Femur (tissue), 1 donor: ENCODE results near the gene CHCHD4.
A peak's percentile ranks its signal among the peaks of the same experiment; 100 is the strongest.
"Not testable (repeated sequence)": the region's sequence is repeated elsewhere in the genome, so short reads cannot be mapped to it uniquely, and the experiment has no call there.

Experiments
- DNase-seq: peaks from one replicate; pipeline ENCODE4 v3.0.0-alpha.2; 2017

Gene CHCHD4

DNA sequence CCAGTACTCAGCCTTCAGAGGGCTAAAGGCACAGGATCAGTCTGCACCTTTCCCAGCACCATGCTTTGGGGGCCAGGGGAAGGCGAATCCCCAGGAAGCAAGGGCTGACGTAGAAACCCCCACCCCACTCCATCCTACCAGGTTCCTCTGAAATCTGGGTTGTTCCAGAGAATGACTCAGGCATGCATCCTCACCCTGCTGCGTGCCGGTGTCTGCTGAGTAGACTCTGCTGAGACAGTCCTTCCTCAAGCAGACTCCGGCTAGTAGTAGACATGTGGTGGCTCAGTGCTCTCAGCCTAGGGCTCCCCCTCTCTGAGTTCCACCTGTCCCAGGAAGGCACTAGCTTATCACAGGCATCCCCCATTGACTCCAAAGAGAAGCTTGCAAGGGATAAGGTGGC lies 9.2 kb upstream of the CHCHD4 start:
- no peak for DNase-seq

DNA sequence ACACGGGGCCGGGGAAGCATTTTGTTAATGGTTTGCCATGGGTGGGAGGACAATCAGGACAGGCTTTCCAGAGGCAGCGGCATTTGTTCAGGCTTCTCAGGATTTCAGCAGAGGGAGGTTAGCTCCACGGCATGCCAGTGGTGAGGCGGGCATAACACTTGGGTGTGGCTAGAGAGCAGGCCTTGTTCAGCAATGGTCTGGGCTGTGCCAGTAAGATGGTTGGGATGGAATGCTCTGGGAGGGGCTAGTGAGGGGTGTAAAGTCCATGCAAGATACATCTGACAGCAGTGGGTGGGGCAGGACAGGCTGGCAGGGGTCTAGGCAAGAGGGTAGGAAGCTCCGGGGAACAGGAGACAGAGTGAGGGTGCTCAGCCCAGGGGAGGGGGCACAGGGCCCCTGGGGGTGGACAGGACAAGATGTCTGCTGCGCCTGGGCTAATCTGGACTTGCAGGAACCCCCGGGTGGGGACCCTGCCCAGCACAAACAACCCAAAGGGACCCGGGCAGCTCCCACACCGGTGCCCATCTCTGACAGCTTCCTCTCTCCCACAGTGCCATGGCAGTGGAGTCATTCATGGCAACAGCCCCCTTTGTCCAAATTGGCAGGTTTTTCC lies 8.6 kb upstream of the CHCHD4 start:
- no peak for DNase-seq

DNA sequence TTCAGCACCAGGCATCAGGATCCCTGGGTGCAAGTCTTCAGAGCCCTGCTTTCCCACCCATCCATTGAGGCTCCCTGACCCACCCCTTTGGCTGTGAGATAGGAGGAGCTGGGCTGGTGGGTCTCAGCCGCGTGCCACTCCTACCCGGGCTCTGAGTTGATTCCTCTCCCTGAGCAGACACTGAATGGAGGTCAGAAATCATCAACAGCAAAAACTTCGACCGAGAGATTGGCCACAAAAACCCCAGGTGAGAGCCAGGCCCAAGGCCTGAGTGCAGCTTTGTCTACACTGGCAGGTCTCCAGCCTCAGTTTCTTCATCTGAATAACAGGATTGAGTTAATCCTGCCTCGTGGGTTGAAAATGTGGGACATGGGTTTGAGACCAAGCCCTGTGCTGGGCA lies 8.0 kb upstream of the CHCHD4 start:
- no peak for DNase-seq

DNA sequence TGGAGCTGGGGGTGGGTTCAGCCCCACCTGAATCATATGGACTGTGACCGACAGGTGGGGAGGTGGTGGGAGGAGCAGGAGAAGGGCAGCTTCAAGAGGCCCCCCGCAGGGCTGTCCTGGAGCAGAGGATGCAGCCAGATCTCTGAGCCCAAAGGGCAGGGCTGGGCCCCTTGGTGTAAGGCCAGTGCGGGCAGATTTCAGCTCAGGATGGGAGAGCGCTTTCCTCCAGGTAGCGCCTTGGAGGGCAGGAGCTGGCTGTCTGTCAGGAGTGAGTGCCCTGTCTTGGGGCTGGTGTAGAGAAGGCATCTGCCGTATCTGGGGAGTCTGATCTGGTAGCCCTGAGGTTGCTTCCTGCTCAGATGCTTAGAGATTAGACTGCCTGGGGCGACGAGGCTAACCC lies 7.5 kb upstream of the CHCHD4 start:
- DNase-seq = no peak

DNA sequence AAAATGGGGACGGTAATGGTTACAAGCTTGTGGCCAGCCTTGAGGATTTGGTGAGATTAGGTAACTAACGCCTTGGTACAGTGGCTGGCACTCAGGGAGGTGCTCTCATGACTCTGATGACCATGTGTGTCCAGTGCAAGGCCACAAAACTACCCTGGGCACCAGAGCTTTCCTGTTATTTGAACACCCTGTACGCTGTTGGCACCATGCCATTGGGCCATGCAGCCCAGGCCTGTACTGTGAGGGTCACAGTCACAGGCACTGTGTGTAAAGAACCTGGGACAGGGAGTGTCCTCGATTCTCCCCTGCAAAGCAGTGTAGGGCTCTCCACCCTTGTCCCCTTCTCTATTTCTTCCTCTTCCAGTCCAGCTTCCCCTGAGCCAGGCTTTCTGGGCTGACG lies 6.5 kb upstream of the CHCHD4 start:
- no peak for DNase-seq

DNA sequence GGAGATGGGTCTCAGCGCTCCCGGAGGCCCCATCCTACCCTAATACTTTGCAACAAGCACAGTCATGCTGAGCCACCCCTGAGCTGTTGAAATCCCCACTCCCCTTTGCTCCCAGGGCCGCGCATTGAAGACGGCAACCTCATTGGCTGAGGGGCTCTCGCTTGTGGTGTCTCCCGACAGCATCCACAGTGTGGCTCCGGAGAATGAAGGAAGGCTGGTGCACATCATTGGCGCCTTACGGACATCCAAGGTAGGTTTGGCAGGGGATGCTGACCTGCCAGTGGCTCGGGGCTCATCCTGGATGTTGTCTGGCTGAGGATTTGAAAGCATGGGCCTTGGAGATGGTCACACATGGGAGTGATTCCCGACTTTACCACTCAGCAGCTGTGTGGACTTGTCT lies 6.0 kb upstream of the CHCHD4 start:
- no peak for DNase-seq

DNA sequence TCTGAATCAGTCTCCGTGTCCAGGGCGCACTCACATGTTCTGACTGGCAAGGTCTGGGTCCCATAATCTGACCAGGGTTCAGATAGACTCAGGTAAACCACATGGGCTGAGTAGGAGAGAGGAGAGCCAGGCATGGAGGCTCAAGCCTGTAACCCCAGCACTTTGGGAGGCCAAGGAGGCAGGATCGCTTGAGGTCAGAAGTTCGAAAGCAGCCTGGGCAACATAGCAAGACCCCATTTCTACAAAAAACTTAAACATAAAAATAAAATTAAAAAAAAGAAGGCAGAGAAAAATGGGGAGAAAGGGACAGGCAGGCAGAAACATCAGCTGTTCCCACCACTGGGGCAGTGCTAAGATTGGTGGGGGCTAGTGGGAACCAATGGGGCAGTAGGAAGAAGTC lies 5.6 kb upstream of the CHCHD4 start:
- DNase-seq = no peak

DNA sequence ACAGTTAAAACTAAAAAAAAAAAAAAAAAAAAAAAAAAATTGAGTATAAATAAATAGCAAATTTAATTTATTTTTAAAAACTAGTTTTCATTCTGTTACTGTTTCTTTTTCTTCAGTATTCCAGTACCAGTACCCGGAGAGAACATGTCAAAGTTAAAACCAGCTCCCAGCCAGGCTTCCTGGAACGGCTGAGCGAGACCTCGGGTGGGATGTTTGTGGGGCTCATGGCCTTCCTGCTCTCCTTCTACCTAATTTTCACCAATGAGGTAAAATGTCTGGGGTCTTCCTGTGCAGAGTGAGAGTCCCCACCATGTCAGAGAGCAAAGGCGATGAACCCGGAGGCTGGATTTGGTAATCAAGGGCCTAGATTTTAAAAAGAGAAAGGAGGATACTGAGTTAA lies 4.6 kb upstream of the CHCHD4 start:
- DNase-seq = peak; percentile 4

DNA sequence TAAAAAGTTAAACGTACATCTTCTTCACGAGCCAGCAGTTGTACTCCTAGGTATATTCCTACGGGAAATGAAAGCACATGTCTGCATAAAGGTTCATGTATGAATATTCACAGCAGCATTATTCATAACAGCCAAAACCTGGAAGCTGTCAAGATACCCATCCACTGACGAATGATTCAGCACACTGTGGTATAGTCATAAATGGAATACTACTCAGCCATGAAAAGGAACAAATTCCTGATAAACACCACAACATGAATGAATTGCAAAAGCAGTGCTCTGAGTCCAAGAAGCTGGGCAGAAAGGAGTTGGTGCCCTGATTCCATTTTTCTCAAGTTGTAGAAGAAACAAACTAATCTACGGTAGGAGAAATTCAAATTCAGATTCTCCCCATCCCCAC lies 4.1 kb upstream of the CHCHD4 start:
- no peak for DNase-seq

DNA sequence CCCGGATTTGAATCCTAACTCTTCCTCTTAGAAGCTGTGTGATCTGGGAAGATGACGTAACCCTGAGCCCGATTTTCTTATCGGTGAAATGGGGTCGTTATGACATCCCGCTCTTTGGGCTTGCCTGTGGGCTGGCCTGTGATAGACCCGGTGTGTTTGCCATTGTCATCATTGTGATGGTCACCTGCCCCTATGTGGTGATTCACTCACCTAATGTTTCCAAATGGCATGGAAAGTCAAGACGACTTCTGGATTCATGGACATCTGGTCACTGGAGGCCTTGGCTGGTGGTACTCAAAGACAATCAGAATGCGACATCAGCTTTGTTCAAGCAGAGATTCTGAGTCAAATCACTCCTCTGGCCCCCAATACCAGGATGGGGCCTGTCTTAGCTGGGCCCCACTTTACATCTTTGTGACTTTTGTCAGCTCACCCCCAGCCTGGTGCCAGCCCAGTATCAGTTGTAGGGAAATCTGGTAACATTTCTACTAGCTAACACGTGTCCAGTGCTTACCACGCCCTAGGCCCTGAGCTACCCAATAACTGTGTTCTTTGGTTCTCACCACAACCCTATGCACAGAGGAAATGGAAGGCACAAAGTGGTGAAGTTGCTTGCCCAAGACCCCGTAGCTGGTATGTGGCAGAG lies 3.0 kb upstream of the CHCHD4 start:
- DNase-seq = peak; percentile 5

DNA sequence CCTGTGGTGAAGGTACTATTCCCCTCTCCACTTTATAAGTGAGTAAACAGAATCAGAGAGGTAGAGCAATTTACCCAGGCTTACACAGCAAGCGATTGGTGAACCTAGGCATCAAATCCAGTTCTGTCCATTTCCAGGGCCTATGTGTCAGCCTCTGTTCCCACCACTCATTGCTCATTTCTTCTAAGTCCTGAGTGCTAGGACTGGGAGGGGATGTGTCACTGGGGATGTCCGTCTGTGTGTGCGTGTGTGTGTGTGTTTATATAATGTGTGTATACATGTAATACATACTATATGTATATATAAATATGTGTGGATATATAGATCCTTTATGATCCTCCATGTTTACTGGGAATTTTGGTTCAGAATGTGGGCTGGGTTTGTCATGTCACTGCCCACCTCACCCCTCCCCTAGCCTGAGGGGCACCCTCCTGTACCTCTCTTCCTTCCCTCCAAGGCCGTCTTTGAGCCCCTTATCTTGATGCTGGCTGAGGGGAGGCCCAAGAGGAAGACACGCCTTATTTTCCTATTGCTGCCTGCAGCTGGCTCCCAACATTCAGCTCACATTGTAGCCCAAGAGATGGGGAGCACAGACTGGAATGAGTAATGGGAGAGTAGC lies 2.3 kb upstream of the CHCHD4 start:
- peak; percentile 17 for DNase-seq

DNA sequence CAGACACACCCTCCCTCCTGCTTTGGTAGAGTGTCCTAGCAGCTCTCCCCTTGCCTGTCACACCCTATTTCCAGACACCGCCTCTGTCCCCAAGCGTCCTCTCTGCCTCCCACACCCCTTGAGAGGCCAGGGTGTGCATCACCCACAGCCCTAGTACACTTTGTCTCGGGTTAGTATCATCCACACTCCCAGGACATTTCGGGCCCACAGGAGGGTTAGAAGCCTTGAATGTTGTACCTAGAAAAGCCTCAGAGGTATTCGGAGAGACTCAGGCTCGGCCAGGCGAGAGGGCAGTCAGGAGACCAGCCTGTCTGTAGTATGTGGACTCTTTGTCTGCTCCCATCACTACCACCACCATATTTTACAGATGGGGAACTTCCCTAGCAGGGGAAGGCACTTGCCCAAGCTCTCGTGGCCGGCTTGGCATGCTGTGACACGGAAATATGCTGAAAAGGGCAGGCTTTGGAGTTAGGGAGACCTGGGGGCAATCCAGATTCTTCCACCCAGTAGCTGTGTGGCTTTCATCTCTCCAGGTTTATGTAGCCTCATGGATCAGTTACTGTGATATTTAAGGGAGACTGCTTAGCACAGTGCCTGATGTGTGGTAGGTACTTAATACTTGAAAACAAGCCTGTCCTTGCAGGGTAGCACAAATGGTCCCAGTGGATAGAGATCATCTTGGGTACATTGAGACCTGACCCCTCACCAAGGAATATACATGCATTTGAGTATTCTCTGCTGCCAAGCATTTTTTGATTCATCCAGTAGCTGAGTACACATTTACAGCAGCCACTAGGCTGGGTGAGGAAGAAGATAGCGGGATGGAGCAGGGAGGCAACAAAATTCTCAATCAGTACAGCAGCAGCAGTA lies 1.6 kb upstream of the CHCHD4 start:
- peak; percentile 2 for DNase-seq

DNA sequence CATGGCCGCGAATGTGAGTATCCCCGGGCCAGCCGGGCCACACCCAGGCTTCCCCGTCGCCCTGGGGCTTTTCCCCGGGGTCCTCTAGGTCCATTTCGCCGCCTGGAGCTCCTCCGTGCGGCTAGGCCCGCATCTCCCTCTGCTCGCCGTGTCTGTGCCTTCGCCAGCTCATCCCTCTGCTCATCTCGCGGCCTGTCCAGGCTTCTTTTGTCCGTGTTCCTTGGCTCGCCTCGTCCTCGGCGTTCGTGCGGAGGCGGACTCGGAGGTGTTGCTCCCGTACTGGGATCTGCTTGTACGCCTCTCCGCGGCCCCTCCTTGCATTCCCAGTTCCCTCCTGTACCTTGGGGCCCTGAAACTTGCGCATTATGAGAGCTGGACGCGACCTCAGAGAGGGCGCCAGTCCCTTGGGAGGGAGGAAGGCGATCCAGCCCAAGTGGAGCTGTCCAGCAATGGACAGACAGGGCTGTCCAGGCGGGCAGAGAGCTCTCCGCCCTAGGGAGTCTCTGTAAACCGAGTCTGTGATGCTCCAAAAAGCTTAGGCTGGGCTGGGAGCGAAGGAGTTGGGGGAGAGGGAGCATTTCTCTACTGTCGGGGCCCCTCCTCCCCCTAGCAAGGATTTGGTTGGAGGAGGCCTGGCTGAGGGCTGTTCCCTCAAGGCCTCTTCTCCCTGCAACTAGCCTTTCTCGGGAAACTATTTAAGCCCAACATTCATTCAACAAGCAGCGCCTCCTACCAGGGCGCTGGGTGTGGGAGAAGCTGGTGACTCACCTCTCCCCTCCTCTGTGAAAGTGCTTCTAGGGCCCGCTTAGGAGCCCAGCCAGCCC lies 735 bp upstream of the CHCHD4 start:
- DNase-seq = peak; percentile 73

DNA sequence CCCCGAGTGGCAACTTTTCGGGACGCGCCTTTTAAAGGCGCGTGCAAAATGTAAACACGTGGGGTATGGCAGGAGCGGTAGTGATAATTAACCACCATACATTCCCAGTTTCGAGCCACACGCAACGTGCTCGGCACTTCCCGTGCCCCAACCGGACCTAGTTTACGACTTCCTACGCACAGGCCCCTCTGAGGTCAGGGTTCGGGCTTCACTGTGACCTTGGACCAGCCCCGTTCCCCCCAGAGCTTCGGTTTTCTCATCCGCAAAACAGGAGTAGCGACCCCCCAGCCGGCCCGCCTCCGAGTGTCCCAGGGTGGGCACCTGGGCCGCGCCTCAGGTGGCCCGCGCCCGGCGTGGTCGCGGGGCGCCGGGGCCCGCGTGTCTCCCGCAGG lies 451 bp downstream of the CHCHD4 start:
- peak; percentile 61 for DNase-seq

DNA sequence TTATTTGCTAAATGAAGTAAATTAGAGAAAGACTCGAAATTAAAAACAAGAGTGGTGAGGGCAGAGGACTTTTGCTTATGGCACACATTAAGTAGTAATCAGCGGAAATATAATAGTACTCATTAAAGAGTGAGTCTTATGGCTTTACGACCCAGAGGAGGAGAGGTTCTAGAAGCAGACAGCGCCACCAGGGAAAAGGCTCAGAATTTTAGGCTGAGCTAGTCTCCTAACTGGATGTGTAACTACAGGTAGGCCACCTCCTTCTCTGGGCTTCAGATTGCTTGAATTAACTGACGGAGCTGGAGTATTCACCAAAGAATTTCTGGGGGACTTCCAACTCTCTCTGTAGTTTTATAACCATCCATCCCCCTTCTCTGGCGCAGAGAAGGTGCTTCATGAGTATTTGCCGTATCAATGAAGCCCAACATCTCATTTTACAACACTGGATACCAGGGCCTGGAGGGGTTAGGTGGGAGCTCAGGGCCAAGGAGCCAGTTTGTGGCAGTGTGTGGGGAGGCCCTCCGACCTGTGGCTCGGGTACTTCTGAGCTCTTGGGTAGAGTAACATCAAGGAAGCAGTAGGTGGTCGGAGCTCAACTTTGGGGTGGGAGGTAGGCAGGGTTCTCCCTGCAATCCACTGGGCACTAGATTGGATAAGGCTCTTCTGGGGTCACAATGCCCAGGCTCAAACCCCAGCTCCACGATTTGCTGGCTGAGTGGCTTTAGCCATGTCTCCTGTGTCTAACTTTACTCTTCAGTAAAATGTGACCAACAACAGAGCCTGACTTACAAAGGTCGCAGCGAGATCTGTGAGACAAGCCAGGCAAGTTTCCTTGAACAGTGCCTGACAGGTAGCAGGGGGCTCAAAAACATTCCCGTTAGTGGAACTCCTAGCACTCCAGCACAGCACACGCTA lies 1.1 kb downstream of the CHCHD4 start:
- DNase-seq = no peak

DNA sequence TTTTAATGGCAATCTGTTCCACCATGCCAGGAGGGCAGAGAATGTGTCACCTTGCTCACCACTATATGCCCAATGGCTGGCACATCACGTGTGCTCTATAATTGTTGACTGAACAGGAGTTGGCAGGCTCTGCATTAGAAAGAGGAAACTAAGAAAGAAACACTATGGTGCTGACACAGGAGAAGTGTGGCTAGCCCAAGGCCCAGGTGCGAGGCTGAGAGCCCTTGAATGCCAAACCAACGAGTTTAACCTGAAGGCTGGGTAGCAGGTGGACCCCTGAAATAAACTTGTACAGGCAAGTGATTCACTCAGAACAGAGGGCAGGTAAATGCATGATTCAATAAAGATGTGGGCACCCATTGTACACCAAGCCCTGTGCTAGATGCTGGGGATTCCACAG lies 2.4 kb downstream of the CHCHD4 start:
- DNase-seq = no peak

DNA sequence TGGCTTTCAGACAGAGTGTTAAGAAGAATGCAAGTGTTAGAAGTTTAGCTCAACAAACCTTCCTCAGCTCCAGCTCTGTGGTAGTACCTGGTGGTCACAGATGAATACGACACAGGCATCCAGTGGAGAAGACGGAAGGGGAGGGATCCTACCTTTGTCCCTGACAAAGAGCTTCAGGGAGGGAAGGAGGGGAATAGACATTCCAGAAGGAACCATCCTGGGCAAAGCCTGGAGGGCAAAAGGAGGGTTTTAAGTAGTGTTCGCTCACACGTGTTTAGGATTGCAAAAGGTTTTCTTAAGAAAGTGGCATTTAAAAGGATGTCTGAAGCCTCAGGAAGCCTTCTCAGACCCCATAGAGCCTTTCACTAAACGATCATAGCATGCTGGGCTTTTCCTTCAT lies 2.8 kb downstream of the CHCHD4 start:
- DNase-seq = no peak

DNA sequence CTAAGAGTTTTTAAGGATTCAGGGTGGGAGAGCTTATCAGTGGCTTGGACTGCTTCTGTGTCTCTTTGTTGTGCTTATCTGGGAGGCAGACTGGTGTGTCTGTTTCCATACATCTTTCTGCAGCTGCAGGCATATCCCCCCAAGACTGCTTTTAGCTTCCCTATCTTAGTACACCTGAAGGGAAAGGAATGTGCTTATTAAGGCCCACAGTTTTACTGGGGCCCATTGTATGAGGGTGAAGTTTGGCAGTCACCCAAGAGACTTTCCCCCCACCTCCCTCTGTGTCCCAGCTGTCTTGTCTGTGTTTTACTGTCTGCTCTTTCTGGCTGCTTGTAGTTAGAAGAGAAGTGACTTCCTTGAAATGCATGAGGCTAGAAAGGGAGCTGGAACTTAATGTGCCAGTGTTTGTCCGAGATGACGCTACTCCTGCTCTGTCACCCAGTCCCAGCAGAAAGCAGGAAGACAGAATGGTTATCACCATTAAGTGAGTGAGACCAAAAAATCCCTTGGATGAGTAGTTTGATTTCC lies 3.7 kb downstream of the CHCHD4 start:
- not testable (repeated sequence) for DNase-seq

DNA sequence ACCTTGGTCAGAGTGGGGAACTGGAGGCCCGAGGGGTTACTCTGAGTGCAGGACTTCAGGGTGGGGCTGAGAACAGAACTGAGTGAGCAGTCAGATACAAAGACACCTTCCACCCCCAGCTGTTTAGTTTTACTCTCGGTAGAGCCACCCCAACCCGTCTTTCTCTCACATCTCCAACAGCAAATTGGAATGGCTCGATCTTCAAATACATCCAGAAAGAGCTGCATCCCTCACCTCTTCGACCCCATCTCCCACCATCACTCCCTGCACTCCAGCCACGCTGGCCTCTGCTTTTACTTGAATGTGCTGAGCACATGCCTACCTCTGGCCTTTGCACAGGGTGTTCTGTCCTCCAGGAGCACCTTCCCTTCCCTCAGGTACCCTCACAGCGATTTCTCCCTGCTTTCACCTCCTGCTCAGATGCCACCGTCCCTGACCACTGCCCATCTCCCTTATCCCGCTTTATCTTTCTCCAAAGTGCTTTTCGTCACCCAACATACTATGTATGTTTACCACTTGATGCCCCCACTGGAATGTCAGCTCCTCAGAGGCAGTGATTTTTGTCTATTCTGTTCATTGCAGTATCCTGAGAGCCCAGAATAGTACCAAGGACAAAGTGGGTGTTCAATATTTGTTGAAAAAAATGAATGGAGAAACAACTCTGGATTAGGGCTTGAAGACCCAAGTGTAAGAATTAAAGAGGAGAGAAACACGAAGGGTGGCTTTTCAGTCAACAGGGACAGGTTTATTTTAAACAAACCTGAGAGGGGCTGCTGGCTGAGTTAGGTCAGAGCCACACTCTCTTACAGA lies 4.4 kb downstream of the CHCHD4 start:
- no peak for DNase-seq

DNA sequence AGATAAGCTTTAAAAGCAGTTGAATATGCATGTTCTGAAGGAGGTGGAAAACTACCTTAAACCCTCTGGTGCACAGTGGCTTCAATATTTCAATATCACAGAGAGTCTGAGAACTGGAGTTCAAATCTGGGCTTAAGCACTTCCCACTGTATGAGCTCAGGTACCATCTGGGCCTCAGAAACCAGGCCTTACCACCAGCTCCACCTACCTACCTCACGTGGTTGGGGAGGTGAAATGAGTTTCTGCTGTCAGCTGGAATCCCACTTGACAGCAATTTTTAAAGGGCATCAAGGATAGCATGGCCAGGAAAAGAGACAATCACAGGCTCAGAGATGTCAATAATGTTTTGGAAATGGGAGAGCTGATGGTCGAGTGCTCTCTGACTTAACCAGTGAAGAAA lies 5.0 kb downstream of the CHCHD4 start:
- no peak for DNase-seq
